SK-N-DZ (cell line): ENCODE data around the gene EMD. TPM values are rescaled to one million over a fixed set of nuclear protein-coding genes. Genes with fewer than 3 reads are reported as not detected.
A peak's percentile ranks its signal among the peaks of the same experiment; 100 is the strongest.
"Not testable (repeated sequence)": the region's sequence is repeated elsewhere in the genome, so short reads cannot be mapped to it uniquely, and the experiment has no call there.

Experiments used
- DNase-seq: peaks from one replicate; pipeline ENCODE4 v3.0.0-alpha.2; 2015; ENCODE audit warnings: low spot score
- polyA plus RNA-seq, 2 experiments: library from polyadenylated mRNA; depleted of rRNA; stranded (reverse); fragments of >200 nt; gene quantifications; 2 replicates each; pipeline ENCODE4 v1.2.3, GENCODE V29; 2014

Gene EMD
- polyA plus RNA-seq (2014; cell fraction: cytosol; rRNA removed), result 76.3 and 77.9 TPM in 2 replicates
- polyA plus RNA-seq (2014; cell fraction: nucleus; rRNA removed), result 63.6 and 71.0 TPM in 2 replicates

- peak; percentile 97 for DNase-seq
These were observed at the start of gene EMD for GRCh38 chrX:154378799-154379568. Gene EMD, plus strand, starts transcription at chrX:154379295. Its CDS starts 190 bp downstream, at chrX:154379485.

- DNase-seq, result no peak
These were observed 46.5 kb upstream of the EMD start for GRCh38 chrX:154332561-154332960.

GRCh38 chrX:154333116-154333515, 46.0 kb upstream of the EMD start:
- DNase-seq, result no peak

GRCh38 chrX:154333837-154334271, 45.2 kb upstream of the EMD start:
- no peak for DNase-seq

- no peak for DNase-seq
These were observed 44.6 kb upstream of the EMD start for GRCh38 chrX:154334496-154334895.

- DNase-seq, result not testable (repeated sequence)
These were observed 37.4 kb upstream of the EMD start for GRCh38 chrX:154341399-154342298.

GRCh38 chrX:154343063-154343462, 36.0 kb upstream of the EMD start:
- DNase-seq, result not testable (repeated sequence)

- DNase-seq, result not testable (repeated sequence)
These were observed 35.5 kb upstream of the EMD start for GRCh38 chrX:154343620-154344019.

- DNase-seq, result no peak
These were observed 31.0 kb upstream of the EMD start for GRCh38 chrX:154348114-154348531.

- DNase-seq, result no peak
These were observed 30.3 kb upstream of the EMD start for GRCh38 chrX:154348646-154349358.

- no peak for DNase-seq
These were observed 29.6 kb upstream of the EMD start for GRCh38 chrX:154349359-154349935.

- no peak for DNase-seq
These were observed 29.1 kb upstream of the EMD start for GRCh38 chrX:154349979-154350378.

- no peak for DNase-seq
These were observed 28.5 kb upstream of the EMD start for GRCh38 chrX:154350429-154351182.

- DNase-seq, result no peak
These were observed 27.7 kb upstream of the EMD start for GRCh38 chrX:154351183-154352011.

GRCh38 chrX:154352012-154352401, 27.1 kb upstream of the EMD start:
- no peak for DNase-seq

- no peak for DNase-seq
These were observed 26.6 kb upstream of the EMD start for GRCh38 chrX:154352466-154352865.

GRCh38 chrX:154353172-154353843, 25.8 kb upstream of the EMD start:
- no peak for DNase-seq

- no peak for DNase-seq
These were observed 25.1 kb upstream of the EMD start for GRCh38 chrX:154354013-154354412.

GRCh38 chrX:154354516-154354915, 24.6 kb upstream of the EMD start:
- DNase-seq, result no peak
